HCT116 (cell line): ENCODE results near the gene FAM114A1. TPM values are rescaled to one million over a fixed set of nuclear protein-coding genes. Genes with fewer than 3 reads are reported as not detected.

Experiments
- ATAC-seq: fragments of 200-7000 bp; cut with Tn5 transposase; 2 replicates; pipeline ENCODE4 v1.9.1; 2020; ENCODE audit warnings: mild to moderate bottlenecking, moderate library complexity
- BruUV-seq: library from RNA; stranded (reverse); fragments of 400-500 nt; replicated peaks from 2 replicates; lab custom pipeline; 2021; lab: Mats Ljungman, UMichigan
- CTCF ChIA-PET: fragments of 300-600 bp; sonication (Branson Sonifier 250); formaldehyde crosslinking; loops from one replicate; lab custom pipeline; 2021; ENCODE audit warnings: antibody characterized with exemption; lab: Charles Lee
- POLR2A ChIA-PET: fragments of 300-600, 350-600 bp; sonication (Branson Sonifier 250); formaldehyde crosslinking; loops from one replicate; lab custom pipeline; 2021; ENCODE audit warnings: antibody characterized with exemption; lab: Charles Lee
- RAD21 ChIA-PET, 2 experiments: fragments of 300-600 bp; sonication (Branson Sonifier 250); formaldehyde crosslinking; loops; one replicate each; lab custom pipeline; 2023; ENCODE audit warnings: low total read pairs in 2 of 2; ENCODE audit not compliant: uncharacterized antibody in 2 of 2, unreplicated experiment in 2 of 2, low non-redundant PET in 1 of 2; lab: Charles Lee
- DNase-seq: peaks from one replicate; pipeline ENCODE4 v3.0.0-alpha.2; 2010; ENCODE audit warnings: low read depth, low spot score
- H2AFZ ChIP-seq: fragments of 200-600 bp; shearing (Covaris generic), sonication (generic); 2 replicates; pipeline ENCODE4 v1.6.1; 2017; ENCODE audit warnings: low read depth, mixed run types, mixed read lengths, antibody characterized with exemption, low read length; ENCODE audit not compliant: poor library complexity, severe bottlenecking
- H3K27ac ChIP-seq: 2 replicates; pipeline ENCODE4 v1.5.1; 2012; ENCODE audit warnings: low read depth, low read length
- H3K27me3 ChIP-seq: fragments of 200-600 bp; sonication (generic); 2 replicates; pipeline ENCODE4 v1.6.1; 2016; ENCODE audit warnings: mixed run types, low read length, mixed read lengths; ENCODE audit not compliant: insufficient read depth
- H3K36me3 ChIP-seq, 2 experiments: fragments of 200-500 bp in 1 of 2; fragments of 200-600 bp in 1 of 2; sonication (Bioruptor generic) in 1 of 2; sonication (generic) in 1 of 2; 2 replicates each; pipeline versions ENCODE4 v1.5.1 to v1.6.1; 2014 to 2016; ENCODE audit warnings: low read length in 2 of 2, inconsistent platforms in 1 of 2, mixed read lengths in 1 of 2, mixed run types in 1 of 2; ENCODE audit not compliant: insufficient read depth in 2 of 2, control insufficient read depth in 1 of 2
- H3K4me1 ChIP-seq, 2 experiments: fragments of 200-600 bp in 1 of 2; sonication (generic) in 1 of 2; 2 replicates each; pipeline versions ENCODE4 v1.5.1 to v1.6.1; 2012 to 2017; ENCODE audit warnings: low read length in 2 of 2, inconsistent platforms in 1 of 2, mild to moderate bottlenecking in 1 of 2, mixed read lengths in 1 of 2, mixed run types in 1 of 2, moderate library complexity in 1 of 2; ENCODE audit not compliant: insufficient read depth in 2 of 2, control insufficient read depth in 1 of 2
- H3K4me2 ChIP-seq: fragments of 200-600 bp; sonication (generic); 2 replicates; pipeline ENCODE4 v1.6.1; 2017; ENCODE audit warnings: mixed run types, low read length, mixed read lengths
- H3K4me3 ChIP-seq, 2 experiments: fragments of 200-600 bp in 1 of 2; sonication (generic) in 1 of 2; replicated peaks in 1 of 2; 2 replicates each; pipeline ENCODE4 v1.5.1; 2011 to 2016; ENCODE audit warnings: low read length in 2 of 2, control low read depth in 1 of 2, low read depth in 1 of 2, mild to moderate bottlenecking in 1 of 2, mixed read lengths in 1 of 2, mixed run types in 1 of 2
- H3K79me2 ChIP-seq: fragments of 200-600 bp; sonication (generic); 2 replicates; pipeline ENCODE4 v1.6.1; 2017; ENCODE audit warnings: mild to moderate bottlenecking, mixed run types, low read length, moderate library complexity, mixed read lengths; ENCODE audit not compliant: insufficient read depth
- H3K9ac ChIP-seq: fragments of 200-600 bp; sonication (generic); 2 replicates; pipeline ENCODE4 v1.6.1; 2016; ENCODE audit warnings: low read length, mixed read lengths
- H3K9me2 ChIP-seq: fragments of 200-600 bp; sonication (generic), shearing (Covaris generic); 2 replicates; pipeline ENCODE4 v1.6.1; 2017; ENCODE audit warnings: mixed run types, mild to moderate bottlenecking, moderate library complexity; ENCODE audit not compliant: insufficient read depth
- H3K9me3 ChIP-seq, 2 experiments: fragments of 200-500 bp in 1 of 2; fragments of 200-600 bp in 1 of 2; sonication (Bioruptor generic) in 1 of 2; sonication (generic) in 1 of 2; 2 replicates each; pipeline ENCODE4 v1.6.1; 2014 to 2017; ENCODE audit warnings: low read length in 2 of 2, mixed read lengths in 2 of 2, inconsistent platforms in 1 of 2, low read depth in 1 of 2, mild to moderate bottlenecking in 1 of 2, mixed run types in 1 of 2, moderate library complexity in 1 of 2; ENCODE audit not compliant: control insufficient read depth in 1 of 2, insufficient read depth in 1 of 2
- H4K20me1 ChIP-seq: fragments of 200-600 bp; sonication (generic), shearing (Covaris generic); 2 replicates; pipeline ENCODE4 v1.6.1; 2017; ENCODE audit warnings: mixed run types, mild to moderate bottlenecking, moderate library complexity; ENCODE audit not compliant: insufficient read depth
- CBX3 ChIP-seq: IDR thresholded peaks from 2 replicates; pipeline ENCODE4 v1.6.1; 2012; ENCODE audit warnings: low read depth
- CEBPB ChIP-seq: IDR thresholded peaks from 2 replicates; pipeline ENCODE4 v1.6.1; 2012; ENCODE audit warnings: low read depth
- EGR1 ChIP-seq: IDR thresholded peaks from 2 replicates; pipeline ENCODE4 v1.6.1; 2012; ENCODE audit warnings: low read depth
- ELF1 ChIP-seq: IDR thresholded peaks from 2 replicates; pipeline ENCODE4 v1.6.1; 2012; ENCODE audit warnings: low read depth, borderline replicate concordance
- FOSL1 ChIP-seq: IDR thresholded peaks from 2 replicates; pipeline ENCODE4 v1.6.1; 2012; ENCODE audit warnings: low read depth
- JUND ChIP-seq: IDR thresholded peaks from 2 replicates; pipeline ENCODE4 v1.6.1; 2012
- POLR2A ChIP-seq: IDR thresholded peaks from 2 replicates; pipeline ENCODE4 v1.7.0; 2011; ENCODE audit warnings: borderline replicate concordance; ENCODE audit not compliant: insufficient read depth, insufficient read length; ENCODE audit errors: extremely low read depth
- RAD21 ChIP-seq: IDR thresholded peaks from 2 replicates; pipeline ENCODE4 v1.6.1; 2012; ENCODE audit warnings: low read depth, mild to moderate bottlenecking
- SIN3A ChIP-seq: IDR thresholded peaks from 2 replicates; pipeline ENCODE4 v1.6.1; 2012; ENCODE audit warnings: low read depth
- SP1 ChIP-seq: IDR thresholded peaks from 2 replicates; pipeline ENCODE4 v1.6.1; 2012; ENCODE audit warnings: low read depth
- SRF ChIP-seq: IDR thresholded peaks from 2 replicates; pipeline ENCODE4 v1.6.1; 2012; ENCODE audit warnings: low read depth
- TCF7L2 ChIP-seq: IDR thresholded peaks from 2 replicates; pipeline ENCODE4 v1.7.0; 2011; ENCODE audit warnings: borderline replicate concordance, inconsistent platforms; ENCODE audit not compliant: insufficient read depth, insufficient read length; ENCODE audit errors: extremely low read depth
- YY1 ChIP-seq: IDR thresholded peaks from 2 replicates; pipeline ENCODE4 v1.6.1; 2011; ENCODE audit warnings: low read length, low read depth, moderate library complexity, mild to moderate bottlenecking; ENCODE audit not compliant: insufficient replicate concordance; ENCODE audit errors: extremely low read depth
- ZFX ChIP-seq: fragments of 450-650 bp; IDR thresholded peaks from 2 replicates; pipeline ENCODE4 v1.6.1; 2017
- ZNF274 ChIP-seq: fragments of 200-500 bp; sonication (Bioruptor generic); IDR thresholded peaks from 2 replicates; pipeline ENCODE4 v1.6.1; 2014; ENCODE audit warnings: mild to moderate bottlenecking, low read depth, low read length, inconsistent platforms
- intact Hi-C: fragments of 100-400 bp; cut with micrococcal nuclease; formaldehyde crosslinking; loops from 2 replicates; pipeline ENCODE4 v1.10.0; 2022
- total RNA-seq: library from RNA; stranded (reverse); gene quantifications from one replicate; pipeline ENCODE4 v1.2.1, GENCODE V29; 2021; ENCODE audit not compliant: unreplicated experiment
- TF ChIP-seq, protein P1 (sequence below): IDR thresholded peaks from 2 replicates; pipeline ENCODE4 v1.6.1; 2012; ENCODE audit warnings: low read depth
- TF ChIP-seq, protein P2 (sequence below): IDR thresholded peaks from 2 replicates; pipeline ENCODE4 v1.6.1; 2012
- TF ChIP-seq, protein P3 (sequence below): IDR thresholded peaks from 2 replicates; pipeline ENCODE4 v1.6.1; 2012

The FAM114A1 gene
- total RNA-seq, 1 experiment from 2014 or later = 35.6 TPM

DNA sequence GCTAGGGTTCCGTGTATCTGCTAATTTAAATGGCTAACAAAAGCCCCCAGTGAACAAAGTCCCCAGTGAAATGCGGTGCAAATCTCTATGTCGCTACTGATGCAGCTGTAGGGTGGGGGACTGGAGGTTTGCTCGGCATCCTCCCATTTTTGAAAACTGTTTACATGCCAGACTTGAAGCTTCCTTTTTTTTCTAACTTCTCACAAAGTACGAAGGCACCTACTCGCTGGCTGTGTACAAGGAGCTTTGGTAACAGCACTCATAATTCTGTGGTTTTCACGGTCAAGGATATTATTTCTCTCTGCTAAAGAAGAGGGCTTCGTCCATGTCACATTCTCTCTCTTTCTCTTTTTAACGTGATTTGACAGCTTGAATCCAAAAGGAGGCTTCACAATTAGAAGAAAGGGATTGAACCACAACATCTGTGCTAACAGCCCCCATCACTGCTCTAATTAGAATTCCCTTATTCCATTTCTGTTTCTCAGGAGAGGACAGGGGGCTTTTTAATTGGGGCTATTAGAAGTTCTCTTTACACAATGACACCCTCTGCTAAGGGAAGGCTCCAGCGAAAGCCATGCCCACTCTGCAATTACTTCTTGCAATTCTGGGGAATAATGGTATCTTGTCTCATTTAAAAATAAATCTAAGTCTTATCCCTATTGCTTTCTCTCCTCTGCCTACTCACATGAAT, 117.9 kb downstream of the FAM114A1 start:
- no peak overlapping the region for H3K27ac ChIP-seq
- H3K4me2 ChIP-seq = no peak overlapping the region
- RAD21 ChIA-PET = no interaction called here
- no peaks in the 10 kb centered on the region for H3K79me2 ChIP-seq
- no peaks in the 10 kb centered on the region for H3K9me2 ChIP-seq
- DNase-seq (no peak), ATAC-seq (no peak)
- H3K36me3 ChIP-seq = no peaks in the 10 kb centered on the region
- CTCF ChIA-PET = interaction anchor here (1.0 kb wide), 1 partner anchor 125 kb away, joined by 3 read pairs; no protein-coding TSS in a partner anchor
- POLR2A ChIA-PET = interaction anchor here (0.7 kb wide), 1 partner anchor 8 kb away, joined by 3 read pairs; no protein-coding TSS in a partner anchor
- no peaks in the 10 kb centered on the region for H3K27me3 ChIP-seq
- H2AFZ ChIP-seq = no peak overlapping the region
- H3K4me3 ChIP-seq = no peak overlapping the region
- TF ChIP-seq RAD21 (no peak), ELF1 (no peak), ZFX (no peak), EGR1 (no peak), ZNF274 (no peak), CBX3 (no peak)
- BruUV-seq = no TSS peak
- no peaks in the 10 kb centered on the region for H3K9me3 ChIP-seq
- H3K4me1 ChIP-seq = peaks cover 9 to 18% of the 10 kb centered on the region in 2 experiments
- no peaks in the 10 kb centered on the region for H4K20me1 ChIP-seq
- no peak overlapping the region for H3K9ac ChIP-seq
- intact Hi-C loops = no loop called here

DNA sequence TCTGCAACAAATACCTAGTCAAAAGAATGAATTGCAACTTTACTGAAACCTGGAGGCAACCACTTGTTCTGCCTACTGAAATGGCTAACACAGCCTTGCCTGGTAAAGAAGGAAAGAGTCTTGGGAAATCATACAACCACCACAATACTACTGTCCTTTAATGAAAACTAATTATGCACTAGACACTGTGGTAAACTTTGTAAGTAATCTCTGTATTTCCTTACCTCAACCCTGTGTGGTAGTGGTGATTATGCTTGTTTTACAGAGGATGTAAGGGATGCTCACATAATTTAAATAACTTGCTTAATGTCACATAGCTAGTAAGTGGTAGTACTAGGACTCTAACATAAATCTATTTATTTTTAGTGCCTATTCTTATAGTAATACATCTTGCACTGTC, 119.9 kb downstream of the FAM114A1 start:
- H3K36me3 ChIP-seq = no peaks in the 10 kb centered on the region
- no peaks in the 10 kb centered on the region for H3K79me2 ChIP-seq
- ChIA-PET RAD21 (no interaction called here), POLR2A (no interaction called here), CTCF (no interaction called here)
- H2AFZ ChIP-seq = peak overlapping the region; percentile 29
- no peaks in the 10 kb centered on the region for H3K27me3 ChIP-seq
- no peak overlapping the region for H3K4me3 ChIP-seq
- ATAC-seq (no peak), DNase-seq (no peak)
- H3K4me2 ChIP-seq = no peak overlapping the region; the same call in 1 of the 2 replicates
- no peaks in the 10 kb centered on the region for H3K9me2 ChIP-seq
- H3K9me3 ChIP-seq = no peaks in the 10 kb centered on the region
- H4K20me1 ChIP-seq = no peaks in the 10 kb centered on the region
- H3K9ac ChIP-seq = no peak overlapping the region
- H3K4me1 ChIP-seq = peaks cover 9 to 18% of the 10 kb centered on the region in 2 experiments
- intact Hi-C loops = no loop called here
- BruUV-seq = no TSS peak
- H3K27ac ChIP-seq = no peak overlapping the region
- TF ChIP-seq JUND = no peak
- no peak for TF ChIP-seq POLR2A
- TF ChIP-seq RAD21 = no peak
- no peak for TF ChIP-seq CBX3
- TF ChIP-seq SRF = no peak
- TF ChIP-seq, protein P1, sequence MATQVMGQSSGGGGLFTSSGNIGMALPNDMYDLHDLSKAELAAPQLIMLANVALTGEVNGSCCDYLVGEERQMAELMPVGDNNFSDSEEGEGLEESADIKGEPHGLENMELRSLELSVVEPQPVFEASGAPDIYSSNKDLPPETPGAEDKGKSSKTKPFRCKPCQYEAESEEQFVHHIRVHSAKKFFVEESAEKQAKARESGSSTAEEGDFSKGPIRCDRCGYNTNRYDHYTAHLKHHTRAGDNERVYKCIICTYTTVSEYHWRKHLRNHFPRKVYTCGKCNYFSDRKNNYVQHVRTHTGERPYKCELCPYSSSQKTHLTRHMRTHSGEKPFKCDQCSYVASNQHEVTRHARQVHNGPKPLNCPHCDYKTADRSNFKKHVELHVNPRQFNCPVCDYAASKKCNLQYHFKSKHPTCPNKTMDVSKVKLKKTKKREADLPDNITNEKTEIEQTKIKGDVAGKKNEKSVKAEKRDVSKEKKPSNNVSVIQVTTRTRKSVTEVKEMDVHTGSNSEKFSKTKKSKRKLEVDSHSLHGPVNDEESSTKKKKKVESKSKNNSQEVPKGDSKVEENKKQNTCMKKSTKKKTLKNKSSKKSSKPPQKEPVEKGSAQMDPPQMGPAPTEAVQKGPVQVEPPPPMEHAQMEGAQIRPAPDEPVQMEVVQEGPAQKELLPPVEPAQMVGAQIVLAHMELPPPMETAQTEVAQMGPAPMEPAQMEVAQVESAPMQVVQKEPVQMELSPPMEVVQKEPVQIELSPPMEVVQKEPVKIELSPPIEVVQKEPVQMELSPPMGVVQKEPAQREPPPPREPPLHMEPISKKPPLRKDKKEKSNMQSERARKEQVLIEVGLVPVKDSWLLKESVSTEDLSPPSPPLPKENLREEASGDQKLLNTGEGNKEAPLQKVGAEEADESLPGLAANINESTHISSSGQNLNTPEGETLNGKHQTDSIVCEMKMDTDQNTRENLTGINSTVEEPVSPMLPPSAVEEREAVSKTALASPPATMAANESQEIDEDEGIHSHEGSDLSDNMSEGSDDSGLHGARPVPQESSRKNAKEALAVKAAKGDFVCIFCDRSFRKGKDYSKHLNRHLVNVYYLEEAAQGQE = no peak
- TF ChIP-seq ELF1 = no peak
- TF ChIP-seq, protein P2, sequence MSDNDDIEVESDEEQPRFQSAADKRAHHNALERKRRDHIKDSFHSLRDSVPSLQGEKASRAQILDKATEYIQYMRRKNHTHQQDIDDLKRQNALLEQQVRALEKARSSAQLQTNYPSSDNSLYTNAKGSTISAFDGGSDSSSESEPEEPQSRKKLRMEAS = no peak
- no peak for TF ChIP-seq ZFX
- TF ChIP-seq, protein P3, sequence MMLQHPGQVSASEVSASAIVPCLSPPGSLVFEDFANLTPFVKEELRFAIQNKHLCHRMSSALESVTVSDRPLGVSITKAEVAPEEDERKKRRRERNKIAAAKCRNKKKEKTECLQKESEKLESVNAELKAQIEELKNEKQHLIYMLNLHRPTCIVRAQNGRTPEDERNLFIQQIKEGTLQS = no peak
- no peak for TF ChIP-seq YY1
- no peak for TF ChIP-seq FOSL1
- TF ChIP-seq SIN3A = no peak
- TF ChIP-seq SP1 = no peak
- no peak for TF ChIP-seq CEBPB
- no peak for TF ChIP-seq EGR1
- TF ChIP-seq TCF7L2 = no peak
- no peak for TF ChIP-seq ZNF274
